Colon (tissue), 2 donors: ENCODE results near the gene ITGA4.

Source experiments
- FAIRE-seq: peaks from 2 replicates; lab custom pipeline; 2012; peaks lifted over from hg19 to GRCh38; lab: Jason Lieb, UNC
- donor health status: control.
- donor health status: control.

The ITGA4 gene

DNA sequence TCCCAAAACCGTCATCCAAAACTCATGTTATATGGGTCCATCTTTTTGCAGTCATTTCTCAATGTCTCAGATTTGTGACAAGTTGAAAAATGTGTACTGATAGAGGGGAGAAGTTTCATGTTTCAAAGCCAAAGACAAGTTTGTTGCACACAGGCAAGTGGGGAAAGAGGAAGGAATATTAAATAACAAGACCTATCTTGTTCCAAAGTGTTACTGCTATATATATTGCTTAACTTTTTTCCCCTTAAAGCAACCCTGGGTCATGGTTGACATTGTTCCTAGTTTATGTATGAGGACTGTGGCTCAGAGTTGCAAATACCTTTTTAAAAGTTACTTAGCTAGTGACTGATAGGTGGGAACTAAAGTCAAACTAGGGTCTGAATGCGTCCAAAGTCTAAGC is 1.7 kb downstream of the ITGA4 start:
- FAIRE-seq = no peak

DNA sequence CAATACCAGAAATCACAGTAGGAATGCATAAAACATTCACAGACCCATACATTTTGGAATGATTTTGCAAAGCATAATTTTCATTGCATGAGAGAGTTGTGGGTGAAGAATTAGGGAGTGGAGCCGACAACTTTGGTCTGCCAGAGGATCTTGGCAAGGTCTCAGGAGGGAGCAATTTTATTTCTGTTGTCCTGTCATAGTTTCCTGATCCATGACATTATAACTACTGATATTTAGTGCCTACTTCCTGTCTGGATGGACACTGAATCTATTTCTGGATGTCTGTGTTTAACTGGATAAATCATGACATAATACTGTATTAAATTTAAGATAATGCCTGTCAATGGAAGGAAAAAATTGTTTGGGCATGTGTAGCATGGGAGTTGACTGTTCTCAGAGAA is 2.4 kb downstream of the ITGA4 start:
- FAIRE-seq = no peak

DNA sequence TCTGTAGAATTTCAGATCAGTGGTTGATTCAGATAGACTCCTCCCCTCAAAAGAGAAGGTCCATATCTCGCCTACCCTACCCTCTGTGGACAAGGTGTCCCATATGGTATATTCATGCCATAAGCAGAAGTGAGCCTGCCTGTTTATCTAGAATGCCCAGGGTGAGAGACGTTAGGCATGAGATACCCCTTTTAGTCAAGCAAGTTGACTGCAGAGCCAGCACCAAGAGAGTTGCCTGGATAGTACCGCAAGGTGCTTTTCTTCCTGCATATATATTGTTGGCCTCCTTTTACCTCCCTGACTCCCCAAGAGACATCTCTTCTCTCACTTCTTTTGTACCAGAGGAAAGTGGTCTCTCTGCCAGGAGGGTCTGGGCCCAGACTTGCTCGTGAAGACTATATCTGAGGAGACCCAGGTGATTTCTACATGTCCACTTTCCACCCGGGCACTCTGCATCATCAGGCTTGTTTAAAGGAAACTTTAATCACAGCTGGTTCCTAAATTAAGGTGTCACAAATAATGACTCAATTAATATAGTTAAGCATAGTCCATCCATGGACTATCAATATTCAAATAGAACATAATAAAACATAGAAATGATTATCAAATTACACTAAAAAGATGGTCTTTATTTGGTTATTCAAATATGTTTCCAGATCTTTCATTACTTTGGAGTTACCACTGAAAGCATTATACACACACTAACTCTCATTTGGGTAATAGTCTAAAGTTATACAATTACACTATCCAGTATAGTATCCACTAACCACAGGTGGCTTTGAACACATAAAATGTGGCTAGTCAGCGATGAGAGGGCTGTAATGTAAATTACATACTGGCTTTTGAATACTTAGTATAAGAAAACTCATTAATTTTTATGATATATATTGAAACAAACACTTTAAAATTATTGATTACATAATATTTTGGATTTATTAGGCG is 4.1 kb downstream of the ITGA4 start:
- peak; percentile 89 for FAIRE-seq

DNA sequence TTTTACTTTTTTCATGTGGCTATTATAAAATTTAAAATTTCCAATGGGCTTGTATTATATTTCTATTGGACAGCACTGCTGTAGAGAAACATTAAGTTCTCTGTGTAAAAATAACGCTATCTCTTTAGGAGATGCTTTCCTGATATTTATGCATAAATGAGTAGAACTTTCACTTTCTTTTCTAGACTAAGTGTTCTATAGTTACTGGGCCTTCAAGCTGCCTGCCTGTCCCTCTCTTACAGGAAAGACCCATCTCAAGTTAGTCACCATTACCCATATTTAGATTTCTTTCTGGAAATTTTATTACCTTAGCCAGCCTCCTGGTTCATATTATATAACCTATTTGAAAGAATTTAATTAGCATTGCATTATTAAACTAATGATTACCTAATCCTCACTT is 4.8 kb downstream of the ITGA4 start:
- FAIRE-seq = peak; percentile 10

DNA sequence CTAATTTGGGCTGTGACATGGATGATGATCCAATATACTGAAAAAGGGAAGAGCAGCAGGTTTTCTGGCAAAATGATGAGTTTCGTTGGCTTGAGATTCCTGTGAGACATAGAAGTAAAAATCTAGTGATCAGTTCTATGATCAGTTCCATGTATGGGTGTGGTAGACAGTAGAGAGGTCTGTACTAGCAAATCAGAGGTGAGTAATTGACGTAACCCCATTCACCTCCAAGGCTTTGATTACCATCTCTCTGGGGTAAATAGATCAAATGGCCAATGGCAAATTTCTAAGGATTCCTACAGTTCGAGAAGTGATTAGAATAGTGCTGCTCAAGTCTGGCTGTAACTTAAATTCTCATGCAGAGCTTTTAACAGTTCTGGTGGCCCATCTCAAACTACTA is 6.4 kb downstream of the ITGA4 start:
- no peak for FAIRE-seq

DNA sequence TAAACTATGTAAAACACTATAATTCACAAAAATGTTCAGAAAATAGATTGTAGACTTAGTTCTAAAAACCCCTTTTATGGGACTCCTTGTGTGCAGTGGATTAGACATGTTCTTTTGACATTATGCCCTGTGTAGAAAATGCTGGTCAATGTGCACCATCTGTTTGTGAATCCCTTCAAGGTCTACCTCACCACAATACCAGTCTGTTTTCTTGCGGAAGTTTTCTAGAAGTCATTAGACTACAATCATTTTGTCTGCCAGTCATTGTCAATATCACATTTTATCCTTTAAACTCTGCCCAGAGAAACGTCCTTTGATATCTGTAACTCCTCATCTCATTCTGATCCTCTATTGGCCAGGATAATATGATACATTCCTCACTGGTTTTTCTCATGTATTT is 7.8 kb downstream of the ITGA4 start:
- FAIRE-seq = no peak

DNA sequence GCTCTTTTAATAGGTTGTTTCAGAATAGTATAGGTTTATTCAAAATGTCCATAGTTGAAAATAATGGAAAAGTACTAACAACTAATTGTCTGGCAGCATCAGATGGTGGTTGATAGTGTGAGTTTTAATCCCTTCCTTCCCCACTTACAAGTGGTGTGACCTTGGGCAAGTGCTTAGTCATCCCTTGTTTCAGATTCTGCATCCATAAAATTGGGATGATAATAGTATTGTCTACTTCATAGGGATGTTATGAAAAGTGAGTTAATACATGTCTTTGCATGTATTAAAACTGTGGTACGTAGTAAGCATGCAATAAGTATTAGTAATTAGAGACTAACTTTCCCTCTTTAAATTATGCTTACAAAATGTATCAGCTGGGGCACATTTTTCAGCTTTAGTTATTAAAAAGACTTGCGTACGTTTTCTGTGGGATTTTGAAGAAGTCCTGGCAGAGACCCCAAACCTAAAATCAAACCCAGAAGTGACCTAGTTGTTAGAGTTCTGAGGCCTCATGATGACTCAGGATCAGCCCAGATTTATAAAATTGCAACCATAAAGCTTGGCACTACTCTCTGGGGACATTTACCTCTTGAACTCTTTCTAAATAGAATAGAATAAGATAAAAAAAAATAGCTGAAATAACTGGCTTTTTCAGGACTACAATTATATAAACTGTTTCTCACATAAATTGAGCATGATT is 8.6 kb downstream of the ITGA4 start:
- no peak for FAIRE-seq

DNA sequence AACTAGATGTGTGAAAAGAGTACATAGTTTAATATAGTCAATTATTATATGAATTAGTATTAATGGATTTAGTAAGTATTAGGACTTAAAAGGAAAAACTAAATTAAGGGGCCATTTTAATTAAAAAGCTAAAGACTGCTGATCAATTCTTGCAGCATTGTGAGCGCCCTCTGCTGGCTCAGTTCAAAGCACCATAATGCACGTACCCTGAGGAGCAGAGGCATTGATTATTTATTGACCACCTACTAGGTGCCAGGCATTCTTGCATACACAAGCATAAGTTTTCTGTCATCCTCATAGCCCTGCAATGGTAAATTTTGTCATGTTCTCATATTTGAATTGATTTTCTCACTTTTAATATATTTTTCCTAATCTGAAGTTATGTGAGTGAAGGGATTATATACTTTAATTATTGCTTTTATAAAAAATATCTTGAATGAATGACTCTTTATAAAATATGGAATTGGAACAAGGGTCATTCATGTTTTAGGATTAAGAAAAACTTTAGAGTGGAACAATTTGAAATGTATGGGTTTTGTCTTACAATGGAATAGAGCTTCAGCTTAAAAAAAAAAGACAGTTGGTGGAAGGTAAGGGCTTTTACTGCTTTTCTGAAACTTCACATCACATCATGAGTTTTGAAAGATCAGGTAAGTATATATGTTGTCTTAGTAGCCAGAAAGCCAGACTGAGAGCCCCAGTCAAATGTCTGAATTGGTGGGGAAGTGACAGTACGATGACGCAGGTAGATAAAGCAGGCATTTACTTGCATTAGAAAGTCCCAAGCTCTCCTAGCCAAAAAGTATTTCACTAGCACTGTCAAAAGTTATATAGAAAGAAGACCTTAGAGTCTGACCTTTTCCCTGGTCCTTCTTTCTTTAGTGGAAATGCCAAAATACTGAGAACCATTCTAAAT is 9.7 kb downstream of the ITGA4 start:
- FAIRE-seq = peak; percentile 53

DNA sequence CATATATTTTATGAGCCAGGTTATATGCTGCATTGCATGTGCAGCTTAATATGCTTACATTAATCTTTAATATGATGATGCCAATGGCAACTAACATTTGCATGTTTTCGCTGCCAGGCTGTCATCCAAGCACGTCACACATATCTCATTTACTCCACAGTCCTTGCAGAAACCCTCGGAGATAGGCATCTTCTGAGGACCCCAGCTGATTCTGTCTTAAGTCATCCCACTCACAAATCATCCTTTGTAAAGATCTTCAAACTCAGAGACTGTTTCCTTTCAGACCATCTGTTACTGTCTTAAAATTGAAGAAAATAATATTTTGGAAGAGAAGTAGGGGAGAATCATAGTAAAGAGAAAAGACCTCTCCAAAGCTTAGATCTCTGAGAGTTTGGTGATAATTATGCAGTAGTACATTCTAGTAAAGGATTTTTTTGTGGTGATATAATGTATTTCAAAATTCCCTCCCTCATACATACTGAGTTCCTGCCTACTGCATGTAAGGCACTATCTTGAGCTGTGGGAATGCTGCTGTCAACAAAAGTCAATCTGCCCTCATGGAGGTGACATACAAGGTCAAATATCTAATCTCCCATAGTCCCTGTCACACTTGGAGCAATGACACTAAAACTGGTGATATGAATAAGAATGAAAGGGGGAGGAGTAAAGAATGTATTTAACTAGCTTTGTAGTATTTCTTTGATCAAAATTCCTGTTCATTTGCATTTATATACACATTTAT is 11.0 kb downstream of the ITGA4 start:
- no peak for FAIRE-seq

DNA sequence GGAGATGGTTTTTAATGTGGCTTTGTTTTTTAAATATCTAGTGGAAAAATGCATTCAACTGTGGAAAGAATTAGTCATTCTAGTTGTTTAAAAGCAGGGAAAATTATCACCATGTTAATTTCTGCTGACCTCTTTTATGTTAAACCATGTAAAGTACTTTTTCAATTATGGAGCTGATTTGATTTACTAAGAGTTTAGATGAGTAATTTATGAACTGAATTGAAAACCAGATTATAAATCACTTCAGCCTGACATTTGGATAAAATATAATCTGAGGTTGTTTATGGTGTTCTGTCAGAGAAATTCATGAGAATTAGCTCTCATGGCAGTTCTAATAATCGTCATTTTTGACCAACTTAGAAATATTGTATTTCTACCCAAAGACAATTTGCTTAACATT is 11.6 kb downstream of the ITGA4 start:
- peak; percentile 28 for FAIRE-seq

DNA sequence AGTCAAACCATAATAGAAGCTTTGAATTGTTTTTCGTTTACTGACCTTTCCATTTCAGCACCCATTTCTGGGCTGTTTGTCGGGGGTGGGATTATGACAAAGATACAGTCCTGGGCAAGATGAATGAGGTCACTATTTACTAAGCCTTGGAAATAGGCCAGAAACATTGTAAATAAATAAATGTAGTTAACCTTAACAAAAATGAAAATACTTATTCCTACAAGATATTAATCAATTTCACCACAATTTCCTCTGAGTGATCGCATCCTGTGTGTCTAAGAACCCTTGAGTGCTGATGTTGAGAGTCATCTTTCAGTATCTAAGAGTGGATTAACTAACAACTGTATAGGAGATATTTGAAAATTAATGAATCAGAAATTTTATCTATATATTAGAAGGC is 14.0 kb downstream of the ITGA4 start:
- no peak for FAIRE-seq

DNA sequence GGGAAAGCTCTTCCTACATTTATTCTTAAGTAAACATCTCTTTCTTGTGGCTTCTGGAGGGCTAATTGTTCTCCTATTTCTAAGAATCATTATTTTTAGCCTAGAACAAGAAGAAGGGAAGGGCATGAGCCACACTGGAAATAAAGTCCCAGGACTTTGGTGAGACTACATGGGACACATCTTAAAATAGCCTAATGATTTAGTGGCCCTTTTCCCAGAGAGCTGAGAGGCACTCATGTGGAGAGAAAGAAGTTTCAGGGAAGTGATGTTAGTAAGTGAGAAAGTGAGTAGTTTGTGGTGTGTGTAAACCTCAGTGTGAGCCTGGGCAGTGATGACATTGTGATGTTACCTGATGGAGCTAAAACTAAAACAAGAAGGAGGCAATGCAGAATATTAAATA is 14.6 kb downstream of the ITGA4 start:
- no peak for FAIRE-seq

DNA sequence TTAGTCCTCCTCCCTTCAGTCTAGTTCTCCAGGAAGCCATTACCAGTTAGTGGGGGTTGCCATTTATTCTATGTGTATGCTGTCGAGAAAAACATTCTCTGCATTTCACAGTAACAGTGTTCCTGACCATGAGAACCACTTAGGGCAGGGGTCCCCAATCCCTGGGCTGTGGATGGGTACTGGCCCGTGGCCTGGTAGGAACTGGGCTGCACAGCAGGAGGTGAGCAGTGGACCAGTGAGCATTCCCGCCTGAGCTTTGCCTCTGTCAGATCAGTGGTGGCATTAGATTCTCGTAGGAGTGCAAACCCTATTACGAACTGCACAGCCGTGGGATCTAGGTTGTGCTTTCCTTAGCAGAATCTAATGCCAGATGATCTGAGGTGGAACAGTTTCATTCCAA is 15.8 kb downstream of the ITGA4 start:
- FAIRE-seq = no peak

DNA sequence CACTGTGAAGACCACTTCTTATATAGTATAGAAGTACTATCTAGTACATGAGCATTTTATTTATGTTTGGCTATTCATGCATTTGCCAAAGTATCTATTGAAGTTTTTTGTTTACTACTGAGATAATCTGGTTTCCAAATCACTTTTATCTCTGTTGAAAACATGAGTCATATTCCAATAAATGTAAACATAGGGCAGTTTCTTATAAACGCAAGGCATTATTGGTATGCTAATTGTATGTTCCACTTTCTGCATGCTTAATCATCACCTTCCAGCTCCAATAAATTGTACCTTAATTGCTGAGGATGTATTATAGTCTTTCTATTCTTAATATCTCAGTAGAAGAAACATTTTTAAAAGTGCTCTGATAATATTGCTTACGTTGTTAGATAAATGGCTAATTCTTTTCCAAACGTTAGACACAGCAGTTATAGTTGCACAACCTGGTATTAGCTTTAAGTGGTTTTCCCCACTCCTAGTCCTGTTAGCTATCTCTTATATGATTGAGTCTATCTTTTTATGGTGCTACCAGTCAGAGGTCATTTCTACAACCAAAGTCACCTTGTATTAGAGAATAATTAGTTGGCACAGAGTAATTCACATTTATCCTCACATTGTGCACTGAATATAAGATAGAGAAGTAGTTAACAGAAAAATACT is 17.2 kb downstream of the ITGA4 start:
- FAIRE-seq = no peak

DNA sequence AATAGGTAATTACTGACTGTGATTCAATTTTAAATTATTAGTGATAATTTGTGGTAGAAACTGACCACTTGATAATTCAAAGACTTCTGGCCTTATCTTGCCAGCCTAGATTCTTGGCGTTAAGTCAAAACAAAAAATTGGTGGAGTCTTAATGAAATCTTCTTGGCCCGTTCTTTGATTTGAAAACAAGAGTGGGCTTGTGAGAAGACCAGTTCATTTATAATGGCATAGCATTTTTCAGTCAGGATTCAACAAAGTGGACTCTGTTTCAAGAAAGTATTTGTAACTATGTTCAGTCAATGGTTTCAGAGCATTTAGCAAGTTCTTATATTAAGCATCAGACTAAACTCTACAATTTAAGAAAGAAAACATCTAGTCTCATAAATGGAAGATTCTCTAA is 26.0 kb downstream of the ITGA4 start:
- no peak for FAIRE-seq

DNA sequence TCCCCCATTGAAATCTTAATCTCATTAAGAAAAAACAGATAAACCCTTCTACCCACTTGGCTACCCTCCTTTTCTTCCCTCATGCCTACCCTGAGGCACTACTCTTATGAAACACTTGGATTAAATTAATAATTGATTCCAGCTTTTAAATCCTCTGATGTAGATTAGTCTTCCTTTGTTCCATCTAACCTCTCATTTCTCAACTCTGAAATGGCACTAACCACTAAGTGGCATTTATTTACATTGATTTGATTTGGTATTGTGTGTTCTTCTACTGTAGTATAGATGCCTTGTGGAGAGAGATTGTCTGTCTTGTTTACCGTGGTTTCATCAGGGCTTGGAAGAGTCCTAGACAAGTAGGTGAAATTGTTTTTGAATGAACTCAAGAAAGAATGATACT is 26.7 kb downstream of the ITGA4 start:
- FAIRE-seq = no peak

DNA sequence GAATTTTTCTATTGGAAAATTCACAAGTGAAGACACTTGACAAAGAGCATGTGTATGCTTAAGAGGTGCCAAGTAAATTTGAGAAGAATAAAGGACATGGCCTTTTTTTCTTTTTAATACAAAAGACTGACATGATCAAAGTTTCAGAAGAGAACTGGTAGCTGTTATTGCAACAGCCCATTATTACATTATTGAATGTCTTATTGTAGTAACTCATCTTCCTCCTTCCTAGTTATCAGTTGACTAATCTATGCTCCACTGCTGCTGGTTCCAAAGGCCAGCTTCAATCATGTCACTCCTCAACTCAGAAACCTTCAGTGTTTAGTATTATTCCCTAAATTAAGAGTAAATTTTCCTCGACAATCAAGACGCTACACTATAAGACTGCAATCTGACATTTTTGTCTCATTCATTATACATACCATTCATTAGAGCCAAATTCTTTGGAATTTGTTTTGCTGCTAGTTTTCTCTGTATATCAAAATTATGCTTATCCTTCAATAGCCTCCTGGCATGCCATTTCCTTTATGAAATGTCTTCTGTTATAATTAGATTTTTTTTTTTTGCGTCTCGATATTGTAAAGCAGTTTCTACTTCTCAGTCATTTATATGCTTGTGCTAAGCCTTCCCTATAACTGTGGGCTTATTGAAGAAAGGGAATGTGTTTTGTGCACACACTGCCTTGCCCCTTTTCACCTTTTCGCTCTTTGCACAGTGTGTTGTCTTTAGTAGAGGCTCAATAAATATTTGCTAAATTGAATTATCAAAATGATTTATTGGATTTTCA is 27.9 kb downstream of the ITGA4 start:
- no peak for FAIRE-seq

DNA sequence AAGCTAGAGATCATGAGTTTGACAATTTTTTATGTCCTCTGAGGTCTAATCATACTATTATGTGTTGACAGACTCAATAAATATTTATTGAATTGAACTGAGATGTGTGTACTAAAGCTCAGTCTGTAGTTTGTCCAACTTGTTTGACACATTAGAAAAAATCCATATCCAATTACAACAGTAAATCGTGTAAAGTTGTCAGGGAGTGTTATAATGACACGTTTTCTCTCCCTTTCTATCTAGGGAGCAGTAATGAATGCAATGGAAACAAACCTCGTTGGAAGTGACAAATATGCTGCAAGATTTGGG is 28.4 kb downstream of the ITGA4 start:
- FAIRE-seq = no peak

DNA sequence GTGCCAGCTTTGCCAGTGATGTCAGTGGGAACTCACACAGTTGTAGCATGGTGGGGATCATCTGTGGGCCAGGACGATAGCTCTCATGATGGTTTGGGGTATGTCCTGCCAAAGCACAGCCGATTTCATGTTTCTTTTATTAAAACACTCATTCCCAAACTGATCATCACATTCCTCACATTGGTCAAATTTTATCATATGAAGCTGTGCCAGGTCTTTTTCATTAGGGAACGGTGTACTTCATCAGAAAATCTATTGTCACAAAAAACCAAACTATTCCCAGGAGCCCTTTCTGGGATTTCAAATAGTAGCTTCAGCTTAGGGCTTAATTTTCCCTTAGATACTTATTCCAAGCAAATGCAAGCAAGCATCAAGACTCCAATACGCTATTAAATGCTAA is 42.0 kb downstream of the ITGA4 start:
- FAIRE-seq = no peak

DNA sequence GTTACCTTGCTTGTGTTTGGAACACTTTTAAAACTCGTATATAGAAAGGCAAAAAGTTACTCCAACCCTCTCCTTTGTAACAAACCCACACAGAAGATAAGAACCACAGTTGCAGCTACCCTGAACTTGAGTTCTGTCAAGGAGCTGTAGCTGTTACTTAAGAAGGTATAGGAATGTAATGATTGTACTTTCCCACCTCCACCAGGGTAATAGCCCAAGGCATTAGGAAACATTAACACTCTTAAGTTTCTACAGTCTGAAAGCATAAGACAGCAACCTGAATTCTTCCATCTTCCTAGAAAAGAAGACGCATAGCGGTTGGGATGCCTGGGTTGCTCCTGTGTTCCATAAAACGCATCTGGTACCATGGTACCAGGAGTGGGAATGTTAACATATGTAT is 43.0 kb downstream of the ITGA4 start:
- FAIRE-seq = no peak

DNA sequence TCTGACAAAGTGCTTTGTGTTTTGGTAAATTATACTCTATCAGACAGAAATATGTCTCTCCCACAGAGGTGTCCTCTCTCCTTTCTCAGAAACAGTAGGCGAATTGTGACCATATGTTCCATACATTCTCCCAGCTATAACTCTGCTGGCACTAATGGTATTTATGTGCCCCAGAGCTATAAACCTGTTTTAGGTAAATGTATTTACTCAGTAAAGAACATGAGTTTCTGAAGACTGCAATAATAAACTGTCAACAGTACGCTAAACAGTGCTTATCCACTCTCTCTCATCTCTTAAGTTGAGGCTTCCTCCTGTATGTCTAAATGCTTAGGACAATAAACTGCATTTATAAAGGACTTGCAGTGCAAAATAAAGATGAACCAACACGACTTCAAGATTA is 58.5 kb downstream of the ITGA4 start:
- FAIRE-seq = no peak
